GM12878 (cell line): Measurements from ENCODE around the gene SIMC1. TPM values are rescaled to one million over a fixed set of nuclear protein-coding genes. Genes with fewer than 3 reads are reported as not detected.

Experiments used
- ATAC-seq: fragments of 200-7000 bp; cut with Tn5 transposase; 3 replicates; pipeline ENCODE4 v1.9.1; 2020; ENCODE audit warnings: mild to moderate bottlenecking, moderate library complexity
- BruUV-seq: library from RNA; stranded (reverse); fragments of 400-500 nt; replicated peaks from 2 replicates; lab custom pipeline; 2021; lab: Mats Ljungman, UMichigan
- CTCF ChIA-PET: fragments of 300-600 bp; sonication (Branson Sonifier 250); formaldehyde crosslinking; extraction: SDS; loops from one replicate; lab custom pipeline; 2021; ENCODE audit warnings: inconsistent platforms; lab: Yijun Ruan, JAX
- POLR2A ChIA-PET: fragments of 350-600 bp; formaldehyde crosslinking; extraction: SDS; loops from one replicate; lab custom pipeline; 2021; ENCODE audit warnings: inconsistent platforms; lab: Charles Lee
- RAD21 ChIA-PET: fragments of 300-600 bp; sonication (Branson Sonifier 250); formaldehyde crosslinking; loops from one replicate; lab custom pipeline; 2023; ENCODE audit warnings: antibody characterized with exemption; ENCODE audit not compliant: unreplicated experiment; lab: Charles Lee
- SMC1A ChIA-PET: fragments of 300-600 bp; sonication (Branson Sonifier 250); formaldehyde crosslinking; loops from one replicate; lab custom pipeline; 2023; ENCODE audit not compliant: unreplicated experiment, uncharacterized antibody; lab: Charles Lee
- DNase-seq: peaks from one replicate; pipeline ENCODE4 v3.0.0-alpha.2; 2011; ENCODE audit warnings: low read depth, low spot score
- FAIRE-seq: peaks from 3 replicates; lab custom pipeline; 2011; peaks lifted over from hg19 to GRCh38; lab: Jason Lieb, UNC
- H2AFZ ChIP-seq: 2 replicates; pipeline ENCODE4 v1.6.0; 2011; ENCODE audit warnings: low read depth, low read length, control low read depth; ENCODE audit not compliant: control insufficient read depth
- H3K27ac ChIP-seq: 2 replicates; pipeline ENCODE4 v1.5.1; 2011; ENCODE audit warnings: control low read depth; ENCODE audit not compliant: control insufficient read depth, insufficient read depth
- H3K27me3 ChIP-seq, 2 experiments: replicated peaks in 1 of 2; 2 replicates each; pipeline versions ENCODE4 v1.6.0 to v1.6.1; 2011; ENCODE audit warnings: low read length in 1 of 2; ENCODE audit not compliant: control insufficient read depth in 2 of 2, insufficient read depth in 2 of 2
- H3K36me3 ChIP-seq, 2 experiments: 2 replicates each; pipeline ENCODE4 v1.5.1; 2011; ENCODE audit warnings: low read length in 1 of 2; ENCODE audit not compliant: control insufficient read depth in 2 of 2, insufficient read depth in 2 of 2
- H3K4me1 ChIP-seq: 2 replicates; pipeline ENCODE4 v1.6.1; 2011; ENCODE audit warnings: mild to moderate bottlenecking, low read length, moderate library complexity, mixed read lengths; ENCODE audit not compliant: control insufficient read depth, insufficient read depth
- H3K4me2 ChIP-seq: 2 replicates; pipeline ENCODE4 v1.6.0; 2011; ENCODE audit warnings: control low read depth; ENCODE audit not compliant: control insufficient read depth, insufficient read depth
- H3K4me3 ChIP-seq: fragments of 200-600 bp; sonication (generic); 2 replicates; pipeline ENCODE4 v1.5.1; 2016
- H3K79me2 ChIP-seq: 2 replicates; pipeline ENCODE4 v1.6.0; 2011; ENCODE audit warnings: low read length; ENCODE audit not compliant: control insufficient read depth, insufficient read depth
- H3K9ac ChIP-seq: 2 replicates; pipeline ENCODE4 v1.8.0; 2011; ENCODE audit warnings: low read length, control low read depth, mixed read lengths; ENCODE audit not compliant: control insufficient read depth, insufficient read depth
- H3K9me3 ChIP-seq: replicated peaks from 3 replicates; pipeline ENCODE4 v1.5.1; 2011; ENCODE audit warnings: mild to moderate bottlenecking, low read length; ENCODE audit not compliant: control insufficient read depth, insufficient read depth
- H4K20me1 ChIP-seq: 2 replicates; pipeline ENCODE4 v1.6.0; 2011; ENCODE audit not compliant: control insufficient read depth, insufficient read depth
- CREM ChIP-seq: IDR thresholded peaks from 2 replicates; pipeline ENCODE4 v1.6.1; 2014; ENCODE audit warnings: antibody characterized with exemption, low read depth
- DPF2 ChIP-seq: fragments of 450-650 bp; IDR thresholded peaks from 2 replicates; pipeline ENCODE4 v1.6.1; 2017; ENCODE audit warnings: mild to moderate bottlenecking
- POLR2A ChIP-seq: IDR thresholded peaks from 2 replicates; pipeline ENCODE4 v1.6.1; 2011; ENCODE audit warnings: low read depth, mild to moderate bottlenecking, low read length
- POLR2AphosphoS5 ChIP-seq: IDR thresholded peaks from 2 replicates; pipeline ENCODE4 v1.6.1; 2011; ENCODE audit warnings: mild to moderate bottlenecking, low read length, inconsistent platforms
- POU2F2 ChIP-seq: IDR thresholded peaks from 3 replicates; pipeline ENCODE4 v1.6.1; 2011; ENCODE audit warnings: low read depth, mild to moderate bottlenecking, low read length, borderline replicate concordance
- SMARCA5 ChIP-seq: fragments of 450-650 bp; IDR thresholded peaks from 2 replicates; pipeline ENCODE4 v1.6.1; 2017; ENCODE audit warnings: mild to moderate bottlenecking
- SPI1 ChIP-seq: IDR thresholded peaks from 2 replicates; pipeline ENCODE4 v1.6.1; 2011; ENCODE audit warnings: low read depth, mild to moderate bottlenecking, low read length, moderate library complexity, borderline replicate concordance; ENCODE audit not compliant: insufficient read depth
- TAF1 ChIP-seq: IDR thresholded peaks from 2 replicates; pipeline ENCODE4 v1.6.1; 2011; ENCODE audit warnings: mild to moderate bottlenecking, low read depth, low read length, borderline replicate concordance
- whole genome bisulfite sequencing: methylation state at CpG from one replicate; pipeline ENCODE4 v1.1.6; 2016; ENCODE audit warnings: low lambda C conversion rate; ENCODE audit not compliant: insufficient replicate concordance, insufficient coverage; ENCODE audit errors: missing lambda C conversion rate; 5-methylcytosine and 5-hydroxymethylcytosine counted together
- in situ Hi-C: fragments of 300-500 bp; cut with MboI; formaldehyde crosslinking; loops from 9 replicates; pipeline ENCODE4 v1.14.3; 2018; ENCODE audit warnings: mixed read lengths
- intact Hi-C: fragments of 100-400 bp; cut with micrococcal nuclease; formaldehyde crosslinking; loops from one replicate; pipeline ENCODE4 v1.14.2; 2022; ENCODE audit not compliant: unreplicated experiment
- polyA plus RNA-seq, 11 experiments: library from polyadenylated mRNA; depleted of rRNA in 4 of 11; unstranded in 6 of 11; stranded (reverse) in 5 of 11; fragments of >200 nt; fragmentation: Nextera tagmentation in 4 of 11; fragmentation: Illumina TruSeq in 1 of 11; extraction: Ambion mirVana in 4 of 11; extraction: Trizol in 1 of 11; gene quantifications; 1 replicate in 1 of 11; 2 replicates in 10 of 11; pipeline versions ENCODE4 v1.2.1 to v1.2.3, GENCODE V29; 2011 to 2016; ENCODE audit warnings: inconsistent platforms in 2 of 11, missing spikeins in 2 of 11, low read depth in 1 of 11
- total RNA-seq, 4 experiments: library from RNA; depleted of rRNA in 3 of 4; stranded (reverse); fragments of >200 nt in 3 of 4; fragmentation: Illumina TruSeq in 1 of 4; extraction: Trizol in 1 of 4; gene quantifications; 2 replicates each; pipeline versions ENCODE4 v1.2.1 to v1.2.3, GENCODE V29; 2013 to 2021
- TF ChIP-seq, protein P1 (sequence below): fragments of 450-650 bp; IDR thresholded peaks from 2 replicates; pipeline ENCODE4 v1.6.1; 2016; ENCODE audit warnings: mild to moderate bottlenecking
- TF ChIP-seq, protein P2 (sequence below): fragments of 450-650 bp; IDR thresholded peaks from 2 replicates; pipeline ENCODE4 v1.6.1; 2018; ENCODE audit warnings: borderline replicate concordance, mild to moderate bottlenecking; ENCODE audit not compliant: partially characterized antibody
- TF ChIP-seq, protein P3 (sequence below): fragments of 450-650 bp; IDR thresholded peaks from 2 replicates; pipeline ENCODE4 v1.6.1; 2017; ENCODE audit warnings: mild to moderate bottlenecking, moderate library complexity

SIMC1 gene
- total and polyA plus RNA-seq, 10 of the 15 experiments (the other 5 are each of a cell fraction or from before 2014, with no cell fraction given), result 3.0 to 16.5 (median 10.4) TPM

DNA sequence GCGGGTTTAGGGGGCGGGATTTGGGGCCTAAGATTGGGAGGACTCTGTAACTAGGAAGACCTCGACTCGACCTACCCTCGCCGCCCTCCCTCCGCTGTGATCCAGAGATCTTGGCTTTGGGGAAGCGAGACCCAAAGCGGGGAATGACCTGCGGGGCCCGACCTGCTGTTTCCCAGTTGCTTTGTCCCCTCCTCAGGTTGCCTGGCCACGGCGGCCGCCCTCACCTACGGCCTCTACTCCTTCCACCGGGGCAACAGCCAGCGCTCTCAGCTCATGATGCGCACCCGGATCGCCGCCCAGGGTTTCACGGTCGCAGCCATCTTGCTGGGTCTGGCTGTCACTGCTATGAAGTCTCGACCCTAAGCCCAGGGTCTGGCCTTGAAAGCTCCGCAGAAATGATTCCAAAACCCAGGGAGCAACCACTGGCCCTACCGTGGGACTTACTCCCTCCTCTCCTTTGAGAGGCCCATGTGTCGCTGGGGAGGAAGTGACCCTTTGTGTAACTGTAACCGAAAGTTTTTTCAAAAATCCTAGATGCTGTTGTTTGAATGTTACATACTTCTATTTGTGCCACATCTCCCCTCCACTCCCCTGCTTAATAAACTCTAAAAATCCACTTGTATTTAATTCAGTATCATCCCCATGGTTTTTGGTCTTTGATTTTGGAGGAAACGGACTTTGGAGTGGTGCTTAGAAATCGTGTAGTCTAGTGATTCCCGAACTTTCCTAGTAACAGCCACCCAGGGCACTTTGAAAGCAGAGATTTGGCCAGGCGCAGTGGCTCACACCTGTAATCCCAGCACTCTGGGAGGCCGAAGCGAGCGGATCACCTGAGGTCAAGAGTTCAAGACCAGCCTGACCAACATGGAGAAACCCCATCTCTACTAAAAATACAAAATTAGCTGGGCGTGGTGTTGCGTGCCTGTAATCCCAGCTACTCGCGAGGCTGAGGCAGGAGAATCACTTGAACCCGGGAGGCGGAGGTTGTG, 151.2 kb downstream of the SIMC1 start:
- Histone ChIP-seq H3K36me3 (peaks cover 11 to 21% of the 10 kb centered on the region in 2 experiments), H2AFZ (peak overlapping the region; percentile 65), H3K9ac (peak overlapping the region; percentile 87), H3K27ac (peak overlapping the region; percentile 97), H3K4me2 (peak overlapping the region; percentile 94), H4K20me1 (peaks cover 3% of the 10 kb centered on the region; the same call in 1 of the 2 replicates), H3K27me3 (no peaks in the 10 kb centered on the region), H3K4me3 (peak overlapping the region; percentile 90), H3K9me3 (no peaks in the 10 kb centered on the region), H3K79me2 (peaks cover 50% of the 10 kb centered on the region), H3K4me1 (peaks cover 11% of the 10 kb centered on the region)
- FAIRE-seq (no peak), ATAC-seq (peak; percentile 67), DNase-seq (no peak)
- in situ Hi-C loops (no loop called here), intact Hi-C loops (loop anchor here (2.0 to 10.0 kb wide), 4 partner anchors 29 to 152 kb away; partner anchors contain the start of genes FAF2, KIAA1191, RNF44 and SIMC1)
- 27% methylated on average over 36 of the region's 41 CpGs for WGBS
- RAD21 ChIA-PET, result interaction anchor here (1.5 to 1.6 kb wide), 2 partner anchors 28 to 148 kb away, joined by 5 to 6 read pairs; partner anchors contain the start of genes KIAA1191 and RNF44
- POLR2A ChIA-PET, result interaction anchor here (0.6 to 2.1 kb wide), 6 partner anchors 10 to 146 kb away, joined by 3 to 7 read pairs (median 3); no protein-coding TSS in a partner anchor
- CTCF ChIA-PET, result interaction anchor here (1.8 kb wide), 1 partner anchor 59 kb away, joined by 8 read pairs; the partner anchor contains the start of gene FAF2
- SMC1A ChIA-PET, result interaction anchor here (1.0 kb wide), 1 partner anchor 27 kb away, joined by 3 read pairs; no protein-coding TSS in a partner anchor
- TSS peak; percentile 99 for BruUV-seq
- 0 out of 2 replicates have a peak, but pooled peaks have one; percentile 28 for TF ChIP-seq DPF2
- TF ChIP-seq POLR2AphosphoS5, result peak; percentile 81
- TF ChIP-seq, protein P1, sequence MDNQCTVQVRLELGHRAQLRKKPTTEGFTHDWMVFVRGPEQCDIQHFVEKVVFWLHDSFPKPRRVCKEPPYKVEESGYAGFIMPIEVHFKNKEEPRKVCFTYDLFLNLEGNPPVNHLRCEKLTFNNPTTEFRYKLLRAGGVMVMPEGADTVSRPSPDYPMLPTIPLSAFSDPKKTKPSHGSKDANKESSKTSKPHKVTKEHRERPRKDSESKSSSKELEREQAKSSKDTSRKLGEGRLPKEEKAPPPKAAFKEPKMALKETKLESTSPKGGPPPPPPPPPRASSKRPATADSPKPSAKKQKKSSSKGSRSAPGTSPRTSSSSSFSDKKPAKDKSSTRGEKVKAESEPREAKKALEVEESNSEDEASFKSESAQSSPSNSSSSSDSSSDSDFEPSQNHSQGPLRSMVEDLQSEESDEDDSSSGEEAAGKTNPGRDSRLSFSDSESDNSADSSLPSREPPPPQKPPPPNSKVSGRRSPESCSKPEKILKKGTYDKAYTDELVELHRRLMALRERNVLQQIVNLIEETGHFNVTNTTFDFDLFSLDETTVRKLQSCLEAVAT, result peak; percentile 48
- TF ChIP-seq, protein P2, sequence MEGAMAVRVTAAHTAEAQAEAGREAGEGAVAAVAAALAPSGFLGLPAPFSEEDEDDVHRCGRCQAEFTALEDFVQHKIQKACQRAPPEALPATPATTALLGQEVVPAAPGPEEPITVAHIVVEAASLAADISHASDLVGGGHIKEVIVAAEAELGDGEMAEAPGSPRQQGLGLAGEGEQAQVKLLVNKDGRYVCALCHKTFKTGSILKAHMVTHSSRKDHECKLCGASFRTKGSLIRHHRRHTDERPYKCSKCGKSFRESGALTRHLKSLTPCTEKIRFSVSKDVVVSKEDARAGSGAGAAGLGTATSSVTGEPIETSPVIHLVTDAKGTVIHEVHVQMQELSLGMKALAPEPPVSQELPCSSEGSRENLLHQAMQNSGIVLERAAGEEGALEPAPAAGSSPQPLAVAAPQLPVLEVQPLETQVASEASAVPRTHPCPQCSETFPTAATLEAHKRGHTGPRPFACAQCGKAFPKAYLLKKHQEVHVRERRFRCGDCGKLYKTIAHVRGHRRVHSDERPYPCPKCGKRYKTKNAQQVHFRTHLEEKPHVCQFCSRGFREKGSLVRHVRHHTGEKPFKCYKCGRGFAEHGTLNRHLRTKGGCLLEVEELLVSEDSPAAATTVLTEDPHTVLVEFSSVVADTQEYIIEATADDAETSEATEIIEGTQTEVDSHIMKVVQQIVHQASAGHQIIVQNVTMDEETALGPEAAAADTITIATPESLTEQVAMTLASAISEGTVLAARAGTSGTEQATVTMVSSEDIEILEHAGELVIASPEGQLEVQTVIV, result peak; percentile 42
- TF ChIP-seq, protein P3, sequence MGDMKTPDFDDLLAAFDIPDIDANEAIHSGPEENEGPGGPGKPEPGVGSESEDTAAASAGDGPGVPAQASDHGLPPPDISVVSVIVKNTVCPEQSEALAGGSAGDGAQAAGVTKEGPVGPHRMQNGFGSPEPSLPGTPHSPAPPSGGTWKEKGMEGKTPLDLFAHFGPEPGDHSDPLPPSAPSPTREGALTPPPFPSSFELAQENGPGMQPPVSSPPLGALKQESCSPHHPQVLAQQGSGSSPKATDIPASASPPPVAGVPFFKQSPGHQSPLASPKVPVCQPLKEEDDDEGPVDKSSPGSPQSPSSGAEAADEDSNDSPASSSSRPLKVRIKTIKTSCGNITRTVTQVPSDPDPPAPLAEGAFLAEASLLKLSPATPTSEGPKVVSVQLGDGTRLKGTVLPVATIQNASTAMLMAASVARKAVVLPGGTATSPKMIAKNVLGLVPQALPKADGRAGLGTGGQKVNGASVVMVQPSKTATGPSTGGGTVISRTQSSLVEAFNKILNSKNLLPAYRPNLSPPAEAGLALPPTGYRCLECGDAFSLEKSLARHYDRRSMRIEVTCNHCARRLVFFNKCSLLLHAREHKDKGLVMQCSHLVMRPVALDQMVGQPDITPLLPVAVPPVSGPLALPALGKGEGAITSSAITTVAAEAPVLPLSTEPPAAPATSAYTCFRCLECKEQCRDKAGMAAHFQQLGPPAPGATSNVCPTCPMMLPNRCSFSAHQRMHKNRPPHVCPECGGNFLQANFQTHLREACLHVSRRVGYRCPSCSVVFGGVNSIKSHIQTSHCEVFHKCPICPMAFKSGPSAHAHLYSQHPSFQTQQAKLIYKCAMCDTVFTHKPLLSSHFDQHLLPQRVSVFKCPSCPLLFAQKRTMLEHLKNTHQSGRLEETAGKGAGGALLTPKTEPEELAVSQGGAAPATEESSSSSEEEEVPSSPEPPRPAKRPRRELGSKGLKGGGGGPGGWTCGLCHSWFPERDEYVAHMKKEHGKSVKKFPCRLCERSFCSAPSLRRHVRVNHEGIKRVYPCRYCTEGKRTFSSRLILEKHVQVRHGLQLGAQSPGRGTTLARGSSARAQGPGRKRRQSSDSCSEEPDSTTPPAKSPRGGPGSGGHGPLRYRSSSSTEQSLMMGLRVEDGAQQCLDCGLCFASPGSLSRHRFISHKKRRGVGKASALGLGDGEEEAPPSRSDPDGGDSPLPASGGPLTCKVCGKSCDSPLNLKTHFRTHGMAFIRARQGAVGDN, result 0 out of 2 replicates have a peak, but pooled peaks have one; percentile 4
- peak; percentile 79 for TF ChIP-seq SPI1
- TF ChIP-seq CREM, result no peak
- peak; percentile 83 for TF ChIP-seq POLR2A
- peak; percentile 78; the same call in 2 of the 3 replicates for TF ChIP-seq POU2F2
- TF ChIP-seq TAF1, result peak; percentile 68; the same call in 1 of the 2 replicates
- no peak for TF ChIP-seq SMARCA5
